ENCODE results near the gene FRMPD1.

The FRMPD1 gene

GRCh38 chr9:37625036-37625757 is 25.6 kb upstream of the FRMPD1 start:
- in situ Hi-C loops (cut with HindIII; ENCODE audit: low pct_ligation_motif_present, low sequenced_read_pairs), result loop anchor here (25.0 kb wide), 1 partner anchor 112 kb away; no protein-coding TSS in a partner anchor
- no peak for TF ChIP-seq CTCF (IDR thresholded peaks at IDR 0.05; ENCODE audit: low read depth, low read length, missing control alignments)
- Histone ChIP-seq H3K4me3 (ENCODE audit: low read depth, low read length) (no peak overlapping the region), H3K27ac (no peak overlapping the region), H3K27me3 (replicated peaks) (no peaks in the 10 kb centered on the region), H3K36me3 (replicated peaks) (no peaks in the 10 kb centered on the region)
- DNase-seq, result no peak

- in situ Hi-C loops (cut with HindIII; ENCODE audit: low pct_ligation_motif_present, low sequenced_read_pairs), result loop anchor here (25.0 kb wide), 1 partner anchor 112 kb away; no protein-coding TSS in a partner anchor
- no peak for DNase-seq
- no peak for TF ChIP-seq CTCF (IDR thresholded peaks at IDR 0.05; ENCODE audit: low read depth, low read length, missing control alignments)
Observed at GRCh38 chr9:37625758-37626147, 25.0 kb upstream of the FRMPD1 start.

GRCh38 chr9:37626708-37627292 is 24.0 kb upstream of the FRMPD1 start:
- no peak for TF ChIP-seq CTCF (IDR thresholded peaks at IDR 0.05; ENCODE audit: low read depth, low read length, missing control alignments)
- H3K4me3 ChIP-seq (ENCODE audit: low read depth, low read length), result no peak overlapping the region
- no peaks in the 10 kb centered on the region for H3K27me3 ChIP-seq (replicated peaks)
- no peak for DNase-seq
- H3K36me3 ChIP-seq (replicated peaks), result no peaks in the 10 kb centered on the region
- H3K27ac ChIP-seq, result no peak overlapping the region
- in situ Hi-C loops (cut with HindIII; ENCODE audit: low pct_ligation_motif_present, low sequenced_read_pairs), result loop anchor here (25.0 kb wide), 1 partner anchor 111 kb away; no protein-coding TSS in a partner anchor

More at GRCh38 chr9:37625758-37626147, 25.0 kb upstream of the FRMPD1 start:
- H3K27ac ChIP-seq, result no peak overlapping the region
- no peaks in the 10 kb centered on the region for H3K27me3 ChIP-seq (replicated peaks)
- H3K4me3 ChIP-seq (ENCODE audit: low read depth, low read length), result no peak overlapping the region
- no peaks in the 10 kb centered on the region for H3K36me3 ChIP-seq (replicated peaks)

- DNase-seq, result no peak
- in situ Hi-C loops (cut with HindIII; ENCODE audit: low pct_ligation_motif_present, low sequenced_read_pairs), result loop anchor here (25.0 kb wide), 1 partner anchor 105 kb away; no protein-coding TSS in a partner anchor
- no peak overlapping the region for H3K27ac ChIP-seq
- no peaks in the 10 kb centered on the region for H3K27me3 ChIP-seq (replicated peaks)
- no peak for TF ChIP-seq CTCF (IDR thresholded peaks at IDR 0.05; ENCODE audit: low read depth, low read length, missing control alignments)
- no peaks in the 10 kb centered on the region for H3K36me3 ChIP-seq (replicated peaks)
- H3K4me3 ChIP-seq (ENCODE audit: low read depth, low read length), result no peak overlapping the region
Observed at GRCh38 chr9:37632479-37632878, 18.3 kb upstream of the FRMPD1 start.

- no peaks in the 10 kb centered on the region for H3K36me3 ChIP-seq (replicated peaks)
- TF ChIP-seq CTCF (IDR thresholded peaks at IDR 0.05; ENCODE audit: low read depth, low read length, missing control alignments), result no peak
- H3K4me3 ChIP-seq (ENCODE audit: low read depth, low read length), result no peak overlapping the region
- no peak for DNase-seq
- no peak overlapping the region for H3K27ac ChIP-seq
- H3K27me3 ChIP-seq (replicated peaks), result no peaks in the 10 kb centered on the region
- in situ Hi-C loops (cut with HindIII; ENCODE audit: low pct_ligation_motif_present, low sequenced_read_pairs), result loop anchor here (25.0 kb wide), 1 partner anchor 101 kb away; no protein-coding TSS in a partner anchor
Observed at GRCh38 chr9:37635808-37636207, 14.9 kb upstream of the FRMPD1 start.
